ENCODE data around the gene FOXP3. TPM values are rescaled to one million over a fixed set of nuclear protein-coding genes. Genes with fewer than 3 reads are reported as not detected.
"Not testable (repeated sequence)": the region's sequence is repeated elsewhere in the genome, so short reads cannot be mapped to it uniquely, and the experiment has no call there.

The FOXP3 gene, protein sequence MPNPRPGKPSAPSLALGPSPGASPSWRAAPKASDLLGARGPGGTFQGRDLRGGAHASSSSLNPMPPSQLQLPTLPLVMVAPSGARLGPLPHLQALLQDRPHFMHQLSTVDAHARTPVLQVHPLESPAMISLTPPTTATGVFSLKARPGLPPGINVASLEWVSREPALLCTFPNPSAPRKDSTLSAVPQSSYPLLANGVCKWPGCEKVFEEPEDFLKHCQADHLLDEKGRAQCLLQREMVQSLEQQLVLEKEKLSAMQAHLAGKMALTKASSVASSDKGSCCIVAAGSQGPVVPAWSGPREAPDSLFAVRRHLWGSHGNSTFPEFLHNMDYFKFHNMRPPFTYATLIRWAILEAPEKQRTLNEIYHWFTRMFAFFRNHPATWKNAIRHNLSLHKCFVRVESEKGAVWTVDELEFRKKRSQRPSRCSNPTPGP
- total RNA-seq (2014; rRNA removed; shearing (Covaris generic)): 0.14 and 0.37 TPM in 2 replicates

DNA sequence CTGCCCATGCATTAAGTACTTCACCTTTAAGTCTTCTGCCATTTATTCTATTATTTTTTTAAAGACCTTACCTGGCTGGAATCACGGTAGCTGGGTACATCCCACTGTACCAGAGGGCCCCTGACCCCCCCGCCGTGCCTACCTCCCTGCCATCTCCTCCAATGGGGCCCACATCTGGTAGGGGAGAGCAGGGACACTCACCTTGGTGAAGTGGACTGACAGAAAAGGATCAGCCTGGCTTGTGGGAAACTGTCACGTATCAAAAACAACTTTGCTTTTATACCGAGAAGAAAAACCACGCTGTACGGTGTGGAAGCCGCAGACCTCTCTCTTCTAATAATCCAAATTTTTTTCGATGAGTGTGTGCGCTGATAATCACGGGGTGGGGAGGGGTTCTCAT lies at the start of gene FOXP3:
Gene FOXP3 (minus strand): TSS at position 251 of the 400 bp plus-strand sequence. CDS start 6,205 bp downstream, outside the sequence.
- no peak within 1 kb of the TSS for H3K4me3 ChIP-seq (ENCODE audit: insufficient read depth, low read depth, low read length)
- no peaks in the 10 kb centered on the region for H3K27me3 ChIP-seq (ENCODE audit: control insufficient read depth, insufficient read depth, low read length)
- H3K36me3 ChIP-seq (replicated peaks; ENCODE audit: control insufficient read depth, insufficient read depth, low read length): no peaks in the 10 kb centered on the region
- DNase-seq: no peak

DNA sequence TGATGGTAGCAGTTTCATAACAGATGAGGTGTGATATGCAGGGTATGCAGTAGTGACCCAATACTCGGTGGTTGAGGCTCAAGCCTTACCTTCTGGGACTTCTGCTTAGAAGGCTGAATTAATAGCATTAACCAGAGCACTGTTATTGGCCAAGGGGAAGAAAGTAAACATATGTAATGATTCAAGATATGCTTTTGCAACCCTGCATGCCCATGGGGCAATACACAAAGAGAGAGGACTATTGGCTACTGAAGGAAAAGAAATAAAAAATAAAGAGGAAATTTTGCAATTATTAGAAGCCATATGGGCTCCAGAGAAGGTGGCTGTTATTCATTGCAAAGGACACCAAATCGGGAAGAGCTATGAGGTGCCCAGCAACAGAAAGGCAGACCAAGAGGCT lies 47.7 kb upstream of the FOXP3 start:
- H3K36me3 ChIP-seq (replicated peaks; ENCODE audit: control insufficient read depth, insufficient read depth, low read length): no peaks in the 10 kb centered on the region
- DNase-seq: no peak
- no peak overlapping the region for H3K4me3 ChIP-seq (ENCODE audit: insufficient read depth, low read depth, low read length)
- H3K27me3 ChIP-seq (ENCODE audit: control insufficient read depth, insufficient read depth, low read length): no peaks in the 10 kb centered on the region

DNA sequence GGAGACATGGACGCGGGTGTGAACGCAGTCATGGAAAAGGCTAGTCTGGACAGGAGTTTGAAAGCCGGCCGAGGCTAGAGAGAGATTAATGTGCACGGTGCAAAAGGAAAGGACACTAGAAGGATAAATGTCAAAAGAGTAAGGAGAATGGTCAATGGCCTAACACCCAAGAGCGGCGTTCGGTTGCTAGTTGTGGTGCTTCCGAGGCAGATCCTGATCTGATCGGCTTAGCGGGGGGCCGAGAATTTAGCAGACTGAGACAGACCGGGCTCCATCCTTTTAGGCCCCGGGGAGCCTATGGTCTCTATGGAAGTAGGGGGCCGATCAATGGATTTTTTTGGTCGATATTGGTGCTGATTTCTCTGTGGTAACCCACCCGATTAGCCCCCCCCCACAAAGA lies 45.9 kb upstream of the FOXP3 start:
- no peak for DNase-seq
- H3K36me3 ChIP-seq (replicated peaks; ENCODE audit: control insufficient read depth, insufficient read depth, low read length): no peaks in the 10 kb centered on the region
- no peaks in the 10 kb centered on the region for H3K27me3 ChIP-seq (ENCODE audit: control insufficient read depth, insufficient read depth, low read length)
- no peak overlapping the region for H3K4me3 ChIP-seq (ENCODE audit: insufficient read depth, low read depth, low read length)

DNA sequence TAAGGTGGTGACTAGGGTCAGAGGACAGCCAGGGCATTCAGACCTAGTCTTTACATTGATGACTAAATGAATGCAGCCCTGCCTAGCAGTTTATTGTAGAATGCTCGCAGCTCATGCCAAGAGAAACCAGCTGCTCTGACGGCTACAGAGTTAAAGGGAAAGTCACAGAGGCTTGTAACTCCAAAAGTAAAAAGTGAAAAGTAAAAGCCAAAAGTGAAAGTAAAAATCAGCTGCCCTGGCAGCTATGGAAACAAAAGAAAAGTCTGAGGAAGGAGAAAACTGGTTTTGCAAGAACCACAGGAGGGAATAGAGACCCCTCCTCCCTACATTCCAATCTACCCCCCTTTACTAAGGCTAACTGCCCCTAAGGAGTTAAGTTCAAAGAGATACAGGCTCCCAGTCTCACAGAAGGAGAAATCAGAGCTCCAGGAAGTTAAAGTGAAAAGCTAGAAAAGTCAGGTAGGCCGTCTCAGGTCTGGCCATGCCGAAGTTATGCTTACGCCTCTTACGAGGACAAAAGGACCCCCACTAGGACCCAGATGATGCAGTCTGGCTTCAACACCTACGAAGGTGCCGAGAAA lies 45.0 kb upstream of the FOXP3 start:
- no peak for DNase-seq
- no peaks in the 10 kb centered on the region for H3K27me3 ChIP-seq (ENCODE audit: control insufficient read depth, insufficient read depth, low read length)
- H3K36me3 ChIP-seq (replicated peaks; ENCODE audit: control insufficient read depth, insufficient read depth, low read length): no peaks in the 10 kb centered on the region
- H3K4me3 ChIP-seq (ENCODE audit: insufficient read depth, low read depth, low read length): no peak overlapping the region

DNA sequence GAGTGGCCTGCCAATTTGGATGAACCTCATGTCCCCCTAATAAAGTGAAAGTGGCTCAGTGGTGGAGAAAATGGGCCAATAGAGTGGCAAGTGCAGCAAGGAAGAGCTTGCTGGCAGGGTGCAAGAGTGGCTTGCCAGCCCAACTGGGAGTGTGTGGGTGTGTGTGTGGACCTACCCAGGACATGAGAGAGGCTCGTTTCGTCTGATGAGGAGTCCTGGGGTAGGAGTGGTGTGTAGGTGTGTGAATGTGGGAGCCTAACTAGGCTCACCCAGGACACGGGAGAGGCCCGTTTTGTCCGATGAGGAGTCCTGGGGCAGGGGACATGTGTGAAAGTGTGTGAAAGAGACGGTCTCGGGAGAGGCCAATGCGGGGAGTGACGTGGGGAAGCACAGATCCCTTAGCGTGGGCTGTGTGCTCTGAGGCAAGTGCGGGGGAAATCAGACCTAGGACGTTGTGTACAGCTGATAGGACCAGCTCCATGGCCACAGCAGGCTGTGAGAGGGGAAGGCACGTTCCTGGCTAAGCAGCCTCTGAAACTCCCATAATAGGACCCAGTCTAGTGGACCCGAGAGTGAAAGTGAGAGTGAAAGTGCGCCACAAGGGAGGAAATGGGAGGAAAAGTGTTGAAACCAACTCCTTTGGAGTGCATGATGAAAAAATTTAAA lies 44.2 kb upstream of the FOXP3 start:
- DNase-seq: no peak
- no peak overlapping the region for H3K4me3 ChIP-seq (ENCODE audit: insufficient read depth, low read depth, low read length)
- H3K27me3 ChIP-seq (ENCODE audit: control insufficient read depth, insufficient read depth, low read length): no peaks in the 10 kb centered on the region
- no peaks in the 10 kb centered on the region for H3K36me3 ChIP-seq (replicated peaks; ENCODE audit: control insufficient read depth, insufficient read depth, low read length)

DNA sequence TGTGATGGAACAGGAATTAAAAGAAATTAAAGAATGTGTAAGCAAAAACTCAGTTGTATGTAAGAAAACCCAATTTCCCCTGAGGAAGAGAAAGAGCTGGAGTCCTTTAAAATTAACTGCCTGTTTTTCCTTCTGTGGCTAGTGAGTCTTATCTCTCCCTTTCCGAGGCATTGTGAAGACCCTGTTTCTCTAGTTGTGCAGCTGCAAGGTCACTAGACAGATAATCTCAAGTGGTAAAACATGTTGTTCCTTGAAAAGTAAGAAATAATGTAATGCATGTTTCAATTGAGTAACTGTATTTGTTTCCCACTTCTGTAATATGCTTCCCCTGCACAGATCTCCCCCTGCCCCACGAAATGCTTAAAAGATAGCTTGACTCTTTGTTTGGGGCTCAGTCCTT lies 43.3 kb upstream of the FOXP3 start:
- not testable (repeated sequence) for H3K27me3 ChIP-seq (ENCODE audit: control insufficient read depth, insufficient read depth, low read length); H3K36me3 ChIP-seq (replicated peaks; ENCODE audit: control insufficient read depth, insufficient read depth, low read length); H3K4me3 ChIP-seq (ENCODE audit: insufficient read depth, low read depth, low read length); DNase-seq

DNA sequence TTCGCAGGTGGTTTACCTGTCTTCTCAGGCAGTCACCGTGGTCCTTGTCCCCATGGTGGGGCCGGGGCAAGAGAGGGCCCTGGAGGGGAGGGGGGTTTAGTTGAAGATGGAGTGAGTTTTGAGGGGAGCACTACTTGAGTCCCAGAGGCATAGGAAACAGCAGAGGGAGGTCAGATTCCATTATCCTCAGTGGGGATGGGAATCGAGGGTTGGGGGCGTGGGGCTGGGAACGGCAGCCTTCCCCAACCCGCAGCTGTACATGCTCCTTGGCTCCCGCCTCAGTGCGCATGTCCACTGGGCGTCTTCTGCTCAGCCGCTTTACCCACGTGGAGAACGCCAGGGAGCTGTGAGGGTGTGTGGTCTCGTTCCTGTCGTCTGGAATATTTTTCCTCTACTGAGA lies 38.8 kb upstream of the FOXP3 start, which contains the start of gene GAGE10:
Gene GAGE10 (plus strand): TSS at position 301 of the 400 bp plus-strand sequence. CDS start 1,214 bp downstream, outside the sequence.
- no peak for DNase-seq
- Histone ChIP-seq H3K36me3 (replicated peaks; ENCODE audit: control insufficient read depth, insufficient read depth, low read length) (no peaks in the 10 kb centered on the region), H3K4me3 (ENCODE audit: insufficient read depth, low read depth, low read length) (no peak within 1 kb of the TSS), H3K27me3 (ENCODE audit: control insufficient read depth, insufficient read depth, low read length) (no peaks in the 10 kb centered on the region)

DNA sequence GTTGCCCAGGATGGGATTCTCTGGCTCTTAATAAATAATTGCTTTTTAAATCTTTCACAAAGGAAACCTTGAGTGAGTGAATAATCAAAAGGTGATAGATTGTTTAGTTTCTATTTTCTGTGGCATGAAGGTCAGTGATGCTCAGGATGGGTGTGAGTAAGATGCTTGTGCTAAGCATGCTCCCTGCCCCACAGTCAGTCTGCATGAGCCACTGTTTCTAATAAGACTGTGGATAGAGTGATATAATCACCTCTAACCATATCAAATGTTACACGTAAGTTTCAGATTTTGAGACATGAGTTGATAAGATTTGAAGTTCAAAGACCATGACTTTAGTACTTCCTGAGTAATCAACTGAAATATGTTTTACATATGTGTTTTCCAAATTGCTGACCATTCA lies 36.2 kb upstream of the FOXP3 start:
- no peak for DNase-seq
- Histone ChIP-seq H3K36me3 (replicated peaks; ENCODE audit: control insufficient read depth, insufficient read depth, low read length) (no peaks in the 10 kb centered on the region), H3K27me3 (ENCODE audit: control insufficient read depth, insufficient read depth, low read length) (no peaks in the 10 kb centered on the region), H3K4me3 (ENCODE audit: insufficient read depth, low read depth, low read length) (no peak overlapping the region)

DNA sequence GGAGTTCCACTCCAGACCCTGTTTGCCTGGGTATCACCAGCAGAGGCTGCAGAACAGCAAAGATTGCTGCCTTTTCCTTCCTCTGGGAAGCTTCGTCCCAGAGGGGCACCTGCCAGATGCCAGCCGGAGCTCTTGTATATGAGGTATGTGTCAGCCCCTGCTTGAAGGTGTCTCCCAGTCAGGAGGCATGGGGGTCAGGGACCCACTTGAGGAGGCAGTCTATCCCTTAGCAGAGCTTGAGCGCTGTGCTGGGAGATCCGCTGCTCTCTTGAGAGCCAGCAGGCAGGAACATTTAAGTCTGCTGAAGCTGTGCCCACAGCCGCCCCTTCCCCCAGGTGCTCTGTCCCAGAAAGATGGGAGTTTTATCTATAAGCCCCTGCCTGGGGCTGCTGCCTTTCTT lies 34.8 kb upstream of the FOXP3 start:
- not testable (repeated sequence) for H3K36me3 ChIP-seq (replicated peaks; ENCODE audit: control insufficient read depth, insufficient read depth, low read length); DNase-seq; H3K27me3 ChIP-seq (ENCODE audit: control insufficient read depth, insufficient read depth, low read length); H3K4me3 ChIP-seq (ENCODE audit: insufficient read depth, low read depth, low read length)

DNA sequence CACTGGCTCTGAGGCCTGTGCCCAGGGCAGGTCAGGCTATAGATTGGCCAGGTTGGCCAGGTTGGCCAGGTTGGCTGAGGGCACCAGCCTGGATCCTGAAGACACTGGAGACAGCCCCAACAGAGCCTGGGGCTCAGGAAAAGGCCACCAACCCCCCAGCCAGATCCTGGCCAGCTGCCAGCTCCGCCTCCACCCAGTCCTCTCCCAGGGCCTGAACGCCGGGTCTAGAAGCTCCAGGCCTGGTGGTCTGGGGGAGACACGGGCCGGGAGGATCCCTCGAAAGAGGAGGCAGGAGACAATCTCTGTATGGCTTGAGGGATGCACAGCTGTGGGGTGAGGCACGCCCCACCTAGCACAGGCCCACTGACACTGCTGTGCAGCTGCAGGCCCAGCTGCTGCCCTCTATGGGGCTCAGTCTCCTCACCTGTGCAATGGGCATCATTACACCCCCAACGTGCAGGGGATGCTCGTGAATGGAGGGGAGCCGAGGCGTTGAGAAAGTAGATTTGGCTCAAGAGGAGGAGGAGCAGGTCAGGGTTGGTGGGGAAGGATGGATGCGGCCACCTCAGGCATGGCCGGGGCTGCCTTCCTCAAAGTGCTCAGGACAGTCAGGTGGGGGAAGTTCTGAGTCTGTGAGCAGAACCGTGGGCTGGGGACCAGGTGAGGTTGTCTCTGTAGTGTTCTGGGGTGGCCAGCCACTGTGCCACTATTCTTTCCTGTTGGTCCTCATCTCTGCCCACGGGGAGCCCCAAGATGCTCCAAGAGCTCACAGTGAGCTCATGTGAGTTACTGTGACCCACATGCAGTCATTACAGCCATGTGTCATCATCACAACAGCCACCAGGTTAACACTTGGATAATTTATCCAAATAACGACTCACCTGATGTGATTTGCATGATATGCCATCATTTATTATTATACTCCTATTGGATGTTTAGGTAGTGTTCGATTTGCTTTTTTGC lies 28.2 kb upstream of the FOXP3 start:
- H3K27me3 ChIP-seq (ENCODE audit: control insufficient read depth, insufficient read depth, low read length): no peaks in the 10 kb centered on the region
- no peaks in the 10 kb centered on the region for H3K36me3 ChIP-seq (replicated peaks; ENCODE audit: control insufficient read depth, insufficient read depth, low read length)
- no peak overlapping the region for H3K4me3 ChIP-seq (ENCODE audit: insufficient read depth, low read depth, low read length)
- DNase-seq: no peak

DNA sequence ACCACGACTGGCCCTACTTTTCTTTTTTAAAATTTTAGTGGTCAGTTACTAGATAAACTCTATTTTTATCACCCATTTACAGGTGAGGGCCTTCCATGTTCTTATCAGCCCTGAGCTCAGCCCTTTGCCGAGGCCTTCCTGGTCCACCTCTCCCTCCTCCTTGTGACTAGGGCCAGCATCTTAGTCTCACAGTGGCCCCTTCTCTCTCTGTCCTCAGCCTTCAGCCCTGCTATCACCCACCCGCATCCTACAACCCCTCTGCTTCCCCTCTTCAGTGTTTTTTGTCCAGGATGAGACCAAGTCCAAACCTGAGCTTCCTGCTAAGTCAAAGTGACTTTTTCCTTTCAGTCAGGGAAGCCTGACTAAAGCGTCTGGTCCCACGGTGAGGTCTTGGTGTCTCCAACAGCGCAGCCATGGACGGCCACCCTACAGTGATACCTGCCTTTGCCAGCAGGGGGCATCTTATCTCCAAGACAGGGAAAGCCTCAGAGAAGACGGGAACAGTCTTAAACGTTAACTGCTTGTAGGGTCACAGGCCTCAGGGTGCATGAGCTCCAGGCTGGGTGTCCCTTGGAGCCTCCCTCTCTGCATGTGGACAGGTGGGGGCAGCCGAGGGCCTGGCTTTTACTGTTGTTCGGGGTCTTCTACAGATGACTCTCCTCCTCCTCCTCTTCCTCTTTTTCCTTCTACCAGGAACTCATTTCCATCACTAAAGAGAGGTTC lies 27.3 kb upstream of the FOXP3 start:
- H3K27me3 ChIP-seq (ENCODE audit: control insufficient read depth, insufficient read depth, low read length): no peaks in the 10 kb centered on the region
- DNase-seq: peak; percentile 64
- no peak overlapping the region for H3K4me3 ChIP-seq (ENCODE audit: insufficient read depth, low read depth, low read length)
- H3K36me3 ChIP-seq (replicated peaks; ENCODE audit: control insufficient read depth, insufficient read depth, low read length): no peaks in the 10 kb centered on the region

DNA sequence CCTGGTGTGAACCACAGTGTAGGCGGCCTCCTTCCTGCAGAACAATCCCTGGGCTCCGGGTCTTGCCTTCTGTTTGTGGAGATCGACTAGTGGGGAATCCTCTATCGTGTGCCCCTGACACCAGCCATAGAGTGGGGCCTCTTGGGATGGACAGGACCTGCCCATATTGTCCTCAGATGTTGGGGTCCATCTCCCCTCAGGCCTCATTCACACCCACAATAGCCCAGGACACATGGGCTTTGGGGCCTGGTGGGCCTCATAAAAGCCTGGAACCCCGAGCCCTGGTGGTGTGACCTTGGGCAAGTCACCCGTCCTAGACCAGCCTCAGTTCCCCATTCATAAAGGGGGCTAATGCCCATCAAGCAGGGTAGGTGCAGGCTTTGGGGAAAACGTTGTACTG lies 25.7 kb upstream of the FOXP3 start:
- Histone ChIP-seq H3K36me3 (replicated peaks; ENCODE audit: control insufficient read depth, insufficient read depth, low read length) (no peaks in the 10 kb centered on the region), H3K27me3 (ENCODE audit: control insufficient read depth, insufficient read depth, low read length) (no peaks in the 10 kb centered on the region), H3K4me3 (ENCODE audit: insufficient read depth, low read depth, low read length) (no peak overlapping the region)
- DNase-seq: no peak

DNA sequence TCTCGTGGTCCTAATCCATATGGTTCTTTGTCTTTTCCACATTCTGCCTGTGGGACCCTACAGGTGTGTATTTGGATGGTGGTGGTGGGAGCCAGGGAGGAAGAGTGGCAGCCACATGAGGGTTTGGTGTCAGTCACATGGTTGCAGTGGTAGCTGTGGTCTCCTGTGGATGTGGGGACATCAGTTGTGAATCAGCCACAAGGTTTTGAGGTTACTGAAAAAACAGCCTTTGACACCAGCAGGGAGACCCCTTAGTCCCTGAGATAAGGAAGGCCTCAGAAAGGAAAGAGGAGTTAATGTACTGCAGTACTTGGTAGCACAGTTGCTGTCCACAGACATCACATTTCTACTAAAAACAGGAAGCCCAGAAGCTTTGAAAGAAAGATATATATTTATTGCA lies 23.2 kb upstream of the FOXP3 start:
- no peaks in the 10 kb centered on the region for H3K36me3 ChIP-seq (replicated peaks; ENCODE audit: control insufficient read depth, insufficient read depth, low read length)
- H3K4me3 ChIP-seq (ENCODE audit: insufficient read depth, low read depth, low read length): no peak overlapping the region
- DNase-seq: no peak
- no peaks in the 10 kb centered on the region for H3K27me3 ChIP-seq (ENCODE audit: control insufficient read depth, insufficient read depth, low read length)

All from H7 (cell line).